Measurements from ENCODE around the gene DMD.
A peak's percentile ranks its signal among the peaks of the same experiment; 100 is the strongest.

DMD gene

DNA sequence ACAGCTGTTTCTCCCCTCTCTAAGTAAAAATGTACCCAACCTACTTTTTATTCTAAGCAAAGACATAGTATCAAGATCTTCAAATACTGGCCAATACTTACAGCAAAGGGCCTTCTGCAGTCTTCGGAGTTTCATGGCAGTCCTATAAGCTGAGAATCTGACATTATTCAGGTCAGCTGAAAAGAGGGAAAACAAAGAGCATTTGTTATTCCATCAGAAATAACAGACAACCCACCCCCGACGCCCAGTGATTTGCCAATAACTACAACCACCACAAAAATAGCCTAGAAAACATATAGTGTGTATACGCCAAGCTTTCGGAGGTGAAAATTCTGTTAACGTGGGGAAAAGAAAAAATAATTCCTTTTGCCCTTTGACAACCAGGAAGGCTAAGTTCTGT lies 1988.4 kb downstream of the DMD start:
- H3K4me3 ChIP-seq (ENCODE audit: low read depth, low read length): no peak overlapping the region
- DNase-seq (ENCODE audit: low read depth): no peak
- TF ChIP-seq, protein P1, sequence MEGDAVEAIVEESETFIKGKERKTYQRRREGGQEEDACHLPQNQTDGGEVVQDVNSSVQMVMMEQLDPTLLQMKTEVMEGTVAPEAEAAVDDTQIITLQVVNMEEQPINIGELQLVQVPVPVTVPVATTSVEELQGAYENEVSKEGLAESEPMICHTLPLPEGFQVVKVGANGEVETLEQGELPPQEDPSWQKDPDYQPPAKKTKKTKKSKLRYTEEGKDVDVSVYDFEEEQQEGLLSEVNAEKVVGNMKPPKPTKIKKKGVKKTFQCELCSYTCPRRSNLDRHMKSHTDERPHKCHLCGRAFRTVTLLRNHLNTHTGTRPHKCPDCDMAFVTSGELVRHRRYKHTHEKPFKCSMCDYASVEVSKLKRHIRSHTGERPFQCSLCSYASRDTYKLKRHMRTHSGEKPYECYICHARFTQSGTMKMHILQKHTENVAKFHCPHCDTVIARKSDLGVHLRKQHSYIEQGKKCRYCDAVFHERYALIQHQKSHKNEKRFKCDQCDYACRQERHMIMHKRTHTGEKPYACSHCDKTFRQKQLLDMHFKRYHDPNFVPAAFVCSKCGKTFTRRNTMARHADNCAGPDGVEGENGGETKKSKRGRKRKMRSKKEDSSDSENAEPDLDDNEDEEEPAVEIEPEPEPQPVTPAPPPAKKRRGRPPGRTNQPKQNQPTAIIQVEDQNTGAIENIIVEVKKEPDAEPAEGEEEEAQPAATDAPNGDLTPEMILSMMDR (IDR thresholded peaks at IDR 0.05; ENCODE audit: control insufficient read depth, extremely low read depth, insufficient read depth): no peak

- TF ChIP-seq, protein P1 (IDR thresholded peaks at IDR 0.05; ENCODE audit: control insufficient read depth, extremely low read depth, insufficient read depth): no peak
- DNase-seq (ENCODE audit: low read depth): no peak
- no peak overlapping the region for H3K4me3 ChIP-seq (ENCODE audit: low read depth, low read length)
These were observed 1992.2 kb downstream of the DMD start for GRCh38 chrX:31219174-31219573.

GRCh38 chrX:31217084-31217483 lies 1994.3 kb downstream of the DMD start:
- no peak overlapping the region for H3K4me3 ChIP-seq (ENCODE audit: low read depth, low read length)
- TF ChIP-seq, protein P1 (IDR thresholded peaks at IDR 0.05; ENCODE audit: control insufficient read depth, extremely low read depth, insufficient read depth): no peak

GRCh38 chrX:31215277-31215815 lies 1996.0 kb downstream of the DMD start:
- no peak overlapping the region for H3K4me3 ChIP-seq (ENCODE audit: low read depth, low read length)
- DNase-seq (ENCODE audit: low read depth): no peak
- TF ChIP-seq, protein P1 (IDR thresholded peaks at IDR 0.05; ENCODE audit: control insufficient read depth, extremely low read depth, insufficient read depth): no peak

More at GRCh38 chrX:31217084-31217483, 1994.3 kb downstream of the DMD start:
- DNase-seq (ENCODE audit: low read depth): no peak

DNA sequence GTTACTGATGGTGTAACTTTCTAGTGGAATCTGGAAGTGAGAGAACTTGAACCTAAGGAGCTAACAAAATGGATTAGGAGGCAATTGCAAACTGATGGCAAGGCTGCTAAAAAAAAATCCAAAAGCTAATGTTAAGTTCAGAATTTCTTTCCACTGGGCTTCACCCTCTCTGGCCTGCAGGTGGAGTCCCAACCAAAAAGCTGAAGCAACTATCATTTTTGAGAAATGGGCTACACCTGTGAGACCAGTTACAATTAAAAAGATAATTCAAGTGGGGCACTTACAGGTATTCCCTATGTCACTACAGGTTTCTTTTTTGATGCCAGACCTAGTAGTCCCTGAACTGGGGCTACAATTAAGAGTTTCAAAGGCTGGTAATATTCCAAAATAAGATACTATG lies 1997.4 kb downstream of the DMD start:
- no peak overlapping the region for H3K4me3 ChIP-seq (ENCODE audit: low read depth, low read length)
- TF ChIP-seq, protein P1 (IDR thresholded peaks at IDR 0.05; ENCODE audit: control insufficient read depth, extremely low read depth, insufficient read depth): peak; percentile 57
- DNase-seq (ENCODE audit: low read depth): no peak

GRCh38 chrX:31212856-31213748 lies 1998.2 kb downstream of the DMD start:
- no peak overlapping the region for H3K4me3 ChIP-seq (ENCODE audit: low read depth, low read length)
- TF ChIP-seq, protein P1 (IDR thresholded peaks at IDR 0.05; ENCODE audit: control insufficient read depth, extremely low read depth, insufficient read depth): no peak
- DNase-seq (ENCODE audit: low read depth): no peak
